LNCAP (cell line): ENCODE data around the gene CALML5.

Experiments
- CTCF ChIP-seq: fragments of 450-650 bp; IDR thresholded peaks from 2 replicates; pipeline ENCODE4 v1.5.1; 2017; ENCODE audit warnings: mild to moderate bottlenecking

Gene CALML5

GRCh38 chr10:5531558-5532306 lies 32.4 kb upstream of the CALML5 start:
- no peak for TF ChIP-seq CTCF

- no peak for TF ChIP-seq CTCF
These were observed 31.6 kb upstream of the CALML5 start for GRCh38 chr10:5530846-5531557.

GRCh38 chr10:5530412-5530806 lies 31.0 kb upstream of the CALML5 start:
- no peak for TF ChIP-seq CTCF

GRCh38 chr10:5529702-5530411 lies 30.5 kb upstream of the CALML5 start:
- no peak for TF ChIP-seq CTCF

- no peak for TF ChIP-seq CTCF
These were observed 29.8 kb upstream of the CALML5 start for GRCh38 chr10:5528989-5529701.

- TF ChIP-seq CTCF, result no peak
These were observed 28.2 kb upstream of the CALML5 start for GRCh38 chr10:5527332-5528200.
